ENCODE results near the gene MCM9.

The MCM9 gene

GRCh38 chr6:118934461-118935330, at the start of gene MCM9:
Gene MCM9 (minus strand): TSS chr6:118935159. CDS start chr6:118931723, 3,436 bp downstream.
- DNase-seq, result peak; percentile 88

GRCh38 chr6:118984342-118984741, 49.4 kb upstream of the MCM9 start:
- DNase-seq, result no peak

- DNase-seq, result no peak
Observed at GRCh38 chr6:118982575-118982911, 47.6 kb upstream of the MCM9 start.

GRCh38 chr6:118981884-118982574, 47.1 kb upstream of the MCM9 start:
- no peak for DNase-seq

GRCh38 chr6:118980063-118980462, 45.1 kb upstream of the MCM9 start:
- peak; percentile 12 for DNase-seq

- no peak for DNase-seq
Observed at GRCh38 chr6:118974790-118975189, 39.8 kb upstream of the MCM9 start.

GRCh38 chr6:118971682-118972081, 36.7 kb upstream of the MCM9 start:
- DNase-seq, result no peak

GRCh38 chr6:118970866-118971265, 35.9 kb upstream of the MCM9 start:
- DNase-seq, result no peak

- DNase-seq, result peak; percentile 8
Observed at GRCh38 chr6:118968416-118968815, 33.5 kb upstream of the MCM9 start.

GRCh38 chr6:118967239-118967638, 32.3 kb upstream of the MCM9 start:
- no peak for DNase-seq

- DNase-seq, result no peak
Observed at GRCh38 chr6:118965843-118966370, 30.9 kb upstream of the MCM9 start.

GRCh38 chr6:118965371-118965770, 30.4 kb upstream of the MCM9 start:
- no peak for DNase-seq

GRCh38 chr6:118963003-118963402, 28.0 kb upstream of the MCM9 start:
- DNase-seq, result peak; percentile 1

GRCh38 chr6:118959903-118960302, 24.9 kb upstream of the MCM9 start:
- no peak for DNase-seq

- DNase-seq, result no peak
Observed at GRCh38 chr6:118953391-118953790, 18.4 kb upstream of the MCM9 start.

GRCh38 chr6:118952683-118953082, 17.7 kb upstream of the MCM9 start:
- DNase-seq, result no peak

- no peak for DNase-seq
Observed at GRCh38 chr6:118945217-118945616, 10.3 kb upstream of the MCM9 start.

GRCh38 chr6:118940770-118941169, 5.8 kb upstream of the MCM9 start:
- no peak for DNase-seq

- DNase-seq, result no peak
Observed at GRCh38 chr6:118939683-118940082, 4.7 kb upstream of the MCM9 start.

- no peak for DNase-seq
Observed at GRCh38 chr6:118935978-118936703, 1.2 kb upstream of the MCM9 start.

GRCh38 chr6:118935331-118935668, 341 bp upstream of the MCM9 start:
- DNase-seq, result no peak

GRCh38 chr6:118933855-118934460, 1.0 kb downstream of the MCM9 start:
- no peak for DNase-seq

GRCh38 chr6:118932421-118932820, 2.5 kb downstream of the MCM9 start:
- no peak for DNase-seq

Data from fibroblast of skin of right biceps (primary cell).